Measurements from ENCODE around the gene WBP4. TPM values are rescaled to one million over a fixed set of nuclear protein-coding genes. Genes with fewer than 3 reads are reported as not detected.

WBP4 gene
- total RNA-seq, 1 experiment from 2014 or later: 16.0 TPM

- intact Hi-C loops (cut with micrococcal nuclease): no loop called here
- DNase-seq (ENCODE audit: unreplicated experiment): no peak
- Mint-ChIP-seq H3K27ac (ENCODE audit: low read depth, unreplicated experiment) (no peak overlapping the region), H3K36me3 (ENCODE audit: insufficient read depth, unreplicated experiment) (peaks cover 5% of the 10 kb centered on the region), H3K9me3 (ENCODE audit: unreplicated experiment) (no peaks in the 10 kb centered on the region), H3K4me1 (ENCODE audit: insufficient read depth, unreplicated experiment) (no peaks in the 10 kb centered on the region), H3K4me3 (ENCODE audit: unreplicated experiment) (no peak overlapping the region), H3K27me3 (ENCODE audit: insufficient read depth, unreplicated experiment) (no peaks in the 10 kb centered on the region)
- BruUV-seq (replicated peaks): no TSS peak
- ChIA-PET POLR2A (interaction anchor here (0.8 kb wide), 1 partner anchor 15 kb away, joined by 3 read pairs; no protein-coding TSS in a partner anchor), CTCF (no interaction called here)
- TF ChIP-seq, protein P1, sequence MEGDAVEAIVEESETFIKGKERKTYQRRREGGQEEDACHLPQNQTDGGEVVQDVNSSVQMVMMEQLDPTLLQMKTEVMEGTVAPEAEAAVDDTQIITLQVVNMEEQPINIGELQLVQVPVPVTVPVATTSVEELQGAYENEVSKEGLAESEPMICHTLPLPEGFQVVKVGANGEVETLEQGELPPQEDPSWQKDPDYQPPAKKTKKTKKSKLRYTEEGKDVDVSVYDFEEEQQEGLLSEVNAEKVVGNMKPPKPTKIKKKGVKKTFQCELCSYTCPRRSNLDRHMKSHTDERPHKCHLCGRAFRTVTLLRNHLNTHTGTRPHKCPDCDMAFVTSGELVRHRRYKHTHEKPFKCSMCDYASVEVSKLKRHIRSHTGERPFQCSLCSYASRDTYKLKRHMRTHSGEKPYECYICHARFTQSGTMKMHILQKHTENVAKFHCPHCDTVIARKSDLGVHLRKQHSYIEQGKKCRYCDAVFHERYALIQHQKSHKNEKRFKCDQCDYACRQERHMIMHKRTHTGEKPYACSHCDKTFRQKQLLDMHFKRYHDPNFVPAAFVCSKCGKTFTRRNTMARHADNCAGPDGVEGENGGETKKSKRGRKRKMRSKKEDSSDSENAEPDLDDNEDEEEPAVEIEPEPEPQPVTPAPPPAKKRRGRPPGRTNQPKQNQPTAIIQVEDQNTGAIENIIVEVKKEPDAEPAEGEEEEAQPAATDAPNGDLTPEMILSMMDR (IDR thresholded peaks at IDR 0.05; ENCODE audit: unreplicated experiment): no peak
Observed at GRCh38 chr13:41098761-41099160, 37.5 kb downstream of the WBP4 start.

- peaks cover 5% of the 10 kb centered on the region for H3K36me3 Mint-ChIP-seq (ENCODE audit: insufficient read depth, unreplicated experiment)
- intact Hi-C loops (cut with micrococcal nuclease): no loop called here
- TF ChIP-seq, protein P1 (IDR thresholded peaks at IDR 0.05; ENCODE audit: unreplicated experiment): no peak
- H3K27ac Mint-ChIP-seq (ENCODE audit: low read depth, unreplicated experiment): no peak overlapping the region
- no peak for DNase-seq (ENCODE audit: unreplicated experiment)
- H3K27me3 Mint-ChIP-seq (ENCODE audit: insufficient read depth, unreplicated experiment): no peaks in the 10 kb centered on the region
- CTCF ChIA-PET: no interaction called here
- H3K4me1 Mint-ChIP-seq (ENCODE audit: insufficient read depth, unreplicated experiment): no peaks in the 10 kb centered on the region
- no TSS peak for BruUV-seq (replicated peaks)
- no peak overlapping the region for H3K4me3 Mint-ChIP-seq (ENCODE audit: unreplicated experiment)
- POLR2A ChIA-PET: no interaction called here
- H3K9me3 Mint-ChIP-seq (ENCODE audit: unreplicated experiment): no peaks in the 10 kb centered on the region
Observed at GRCh38 chr13:41099986-41100385, 38.7 kb downstream of the WBP4 start.

DNA sequence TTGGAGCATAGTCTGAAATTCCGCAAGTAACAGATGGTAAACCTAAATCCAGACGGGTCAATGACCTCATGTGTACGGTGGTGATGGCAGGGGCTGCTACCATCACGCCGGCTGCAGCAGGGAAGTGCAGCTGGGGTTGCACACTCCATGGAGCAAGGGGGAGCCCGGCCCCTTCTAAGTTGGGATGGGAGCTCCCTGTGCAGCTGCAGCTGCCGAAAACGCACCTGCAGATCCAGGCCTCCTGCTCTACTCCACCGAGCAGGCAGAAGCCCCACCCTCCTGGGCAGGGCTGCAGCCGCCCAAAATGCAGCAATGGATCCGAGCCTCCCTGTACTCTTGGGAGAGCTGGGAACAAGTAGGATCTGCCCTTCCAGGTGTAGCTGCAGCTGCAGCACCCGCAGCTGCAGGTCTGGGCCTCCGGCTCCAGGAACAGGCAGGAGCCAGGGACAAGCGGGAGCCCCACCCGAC, 45.8 kb downstream of the WBP4 start:
- intact Hi-C loops (cut with micrococcal nuclease): no loop called here
- no peak overlapping the region for H3K27ac Mint-ChIP-seq (ENCODE audit: low read depth, unreplicated experiment)
- BruUV-seq (replicated peaks): no TSS peak
- H3K4me3 Mint-ChIP-seq (ENCODE audit: unreplicated experiment): no peak overlapping the region
- no peaks in the 10 kb centered on the region for H3K9me3 Mint-ChIP-seq (ENCODE audit: unreplicated experiment)
- H3K36me3 Mint-ChIP-seq (ENCODE audit: insufficient read depth, unreplicated experiment): no peaks in the 10 kb centered on the region
- TF ChIP-seq, protein P1 (IDR thresholded peaks at IDR 0.05; ENCODE audit: unreplicated experiment): no peak
- ChIA-PET CTCF (interaction anchor here (1.2 kb wide), 1 partner anchor 11 kb away, joined by 3 read pairs; no protein-coding TSS in a partner anchor), POLR2A (no interaction called here)
- peaks cover 5% of the 10 kb centered on the region for H3K4me1 Mint-ChIP-seq (ENCODE audit: insufficient read depth, unreplicated experiment)
- H3K27me3 Mint-ChIP-seq (ENCODE audit: insufficient read depth, unreplicated experiment): no peaks in the 10 kb centered on the region
- no peak for DNase-seq (ENCODE audit: unreplicated experiment)

GRCh38 chr13:41107584-41108014, 46.3 kb downstream of the WBP4 start:
- CTCF ChIA-PET: interaction anchor here (1.2 kb wide), 1 partner anchor 11 kb away, joined by 3 read pairs; no protein-coding TSS in a partner anchor
- TF ChIP-seq, protein P1 (IDR thresholded peaks at IDR 0.05; ENCODE audit: unreplicated experiment): no peak
- POLR2A ChIA-PET: no interaction called here
- Mint-ChIP-seq H3K9me3 (ENCODE audit: unreplicated experiment) (no peaks in the 10 kb centered on the region), H3K27me3 (ENCODE audit: insufficient read depth, unreplicated experiment) (no peaks in the 10 kb centered on the region), H3K36me3 (ENCODE audit: insufficient read depth, unreplicated experiment) (no peaks in the 10 kb centered on the region), H3K4me3 (ENCODE audit: unreplicated experiment) (no peak overlapping the region), H3K4me1 (ENCODE audit: insufficient read depth, unreplicated experiment) (peaks cover 5% of the 10 kb centered on the region), H3K27ac (ENCODE audit: low read depth, unreplicated experiment) (no peak overlapping the region)
- no TSS peak for BruUV-seq (replicated peaks)
- no peak for DNase-seq (ENCODE audit: unreplicated experiment)
- intact Hi-C loops (cut with micrococcal nuclease): no loop called here

Data from MCF 10A (cell line).